ENCODE results near the gene HS6ST3.
"Not testable (repeated sequence)": the region's sequence is repeated elsewhere in the genome, so short reads cannot be mapped to it uniquely, and the experiment has no call there.

Gene HS6ST3

GRCh38 chr13:96093296-96094006 is 3.5 kb downstream of the HS6ST3 start:
- DNase-seq = no peak

GRCh38 chr13:96100457-96101220 is 10.7 kb downstream of the HS6ST3 start:
- no peak for DNase-seq

- DNase-seq = no peak
Observed at GRCh38 chr13:96104516-96104915, 14.6 kb downstream of the HS6ST3 start.

- not testable (repeated sequence) for DNase-seq
Observed at GRCh38 chr13:96108072-96108471, 18.2 kb downstream of the HS6ST3 start.

GRCh38 chr13:96109125-96109524 is 19.2 kb downstream of the HS6ST3 start:
- no peak for DNase-seq

GRCh38 chr13:96112936-96113335 is 23.0 kb downstream of the HS6ST3 start:
- DNase-seq = no peak

GRCh38 chr13:96115368-96115767 is 25.5 kb downstream of the HS6ST3 start:
- not testable (repeated sequence) for DNase-seq

GRCh38 chr13:96119921-96120320 is 30.0 kb downstream of the HS6ST3 start:
- DNase-seq = no peak

- no peak for DNase-seq
Observed at GRCh38 chr13:96130818-96131340, 41.0 kb downstream of the HS6ST3 start.

GRCh38 chr13:96141032-96141431 is 51.1 kb downstream of the HS6ST3 start:
- no peak for DNase-seq

GRCh38 chr13:96159725-96160124 is 69.8 kb downstream of the HS6ST3 start:
- no peak for DNase-seq

- no peak for DNase-seq
Observed at GRCh38 chr13:96161141-96161540, 71.2 kb downstream of the HS6ST3 start.

- DNase-seq = no peak
Observed at GRCh38 chr13:96165840-96166239, 75.9 kb downstream of the HS6ST3 start.

GRCh38 chr13:96172066-96172465 is 82.2 kb downstream of the HS6ST3 start:
- no peak for DNase-seq

GRCh38 chr13:96178759-96179158 is 88.9 kb downstream of the HS6ST3 start:
- DNase-seq = no peak

- no peak for DNase-seq
Observed at GRCh38 chr13:96179309-96179708, 89.4 kb downstream of the HS6ST3 start.

- DNase-seq = no peak
Observed at GRCh38 chr13:96181911-96182310, 92.0 kb downstream of the HS6ST3 start.

GRCh38 chr13:96185818-96186217 is 95.9 kb downstream of the HS6ST3 start:
- no peak for DNase-seq

- no peak for DNase-seq
Observed at GRCh38 chr13:96191367-96191766, 101.5 kb downstream of the HS6ST3 start.

GRCh38 chr13:96193728-96194310 is 103.9 kb downstream of the HS6ST3 start:
- no peak for DNase-seq

GRCh38 chr13:96198038-96198437 is 108.1 kb downstream of the HS6ST3 start:
- DNase-seq = no peak

- DNase-seq = no peak
Observed at GRCh38 chr13:96199315-96199714, 109.4 kb downstream of the HS6ST3 start.

GRCh38 chr13:96200810-96201209 is 110.9 kb downstream of the HS6ST3 start:
- DNase-seq = no peak

- no peak for DNase-seq
Observed at GRCh38 chr13:96202315-96202714, 112.4 kb downstream of the HS6ST3 start.

All from DMS79 (cell line).